HEK293 (cell line): ENCODE results near the gene CAVIN3.

Source experiments
- RBAK ChIP-seq: fragments of 450-650 bp; formaldehyde crosslinking; IDR thresholded peaks from 2 replicates; pipeline ENCODE4 v1.5.1; 2016; ENCODE audit warnings: missing biosample characterization, missing genetic modification characterization
- ZNF133 ChIP-seq: fragments of 450-650 bp; formaldehyde crosslinking; IDR thresholded peaks from 2 replicates; pipeline ENCODE4 v1.5.1; 2016; ENCODE audit warnings: missing biosample characterization, missing genetic modification characterization
- ZNF138 ChIP-seq: fragments of 450-650 bp; formaldehyde crosslinking; IDR thresholded peaks from 2 replicates; pipeline ENCODE4 v1.5.1; 2016; ENCODE audit warnings: missing biosample characterization, missing genetic modification characterization, borderline replicate concordance
- TF ChIP-seq, protein P1 (sequence below): fragments of 450-650 bp; formaldehyde crosslinking; IDR thresholded peaks from 2 replicates; pipeline ENCODE4 v1.5.1; 2016; ENCODE audit warnings: missing biosample characterization, missing genetic modification characterization

DNA sequence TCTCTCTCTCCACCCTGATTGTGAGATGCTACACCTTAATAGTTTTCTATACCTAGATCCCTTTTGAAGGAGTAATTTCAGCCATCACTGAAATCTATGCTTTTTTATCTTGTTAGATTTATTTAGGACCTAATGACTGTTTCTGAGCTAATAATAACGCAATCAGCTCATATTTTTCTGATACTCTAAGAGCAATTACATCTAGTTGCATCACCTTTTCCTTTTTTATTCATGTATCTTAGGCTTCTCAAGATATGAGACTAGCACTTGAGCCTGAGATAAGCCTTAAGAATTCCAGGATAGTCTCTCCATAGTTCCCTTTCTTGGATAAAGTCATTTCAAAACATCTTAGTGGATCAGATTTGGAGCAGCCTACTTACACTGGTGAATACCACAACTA, 25.1 kb upstream of the CAVIN3 start:
- TF ChIP-seq ZNF133 (tag by site-specific recombination) (no peak), ZNF138 (tag by site-specific recombination) (no peak), RBAK (tag by site-specific recombination) (no peak)
- TF ChIP-seq, protein P1, sequence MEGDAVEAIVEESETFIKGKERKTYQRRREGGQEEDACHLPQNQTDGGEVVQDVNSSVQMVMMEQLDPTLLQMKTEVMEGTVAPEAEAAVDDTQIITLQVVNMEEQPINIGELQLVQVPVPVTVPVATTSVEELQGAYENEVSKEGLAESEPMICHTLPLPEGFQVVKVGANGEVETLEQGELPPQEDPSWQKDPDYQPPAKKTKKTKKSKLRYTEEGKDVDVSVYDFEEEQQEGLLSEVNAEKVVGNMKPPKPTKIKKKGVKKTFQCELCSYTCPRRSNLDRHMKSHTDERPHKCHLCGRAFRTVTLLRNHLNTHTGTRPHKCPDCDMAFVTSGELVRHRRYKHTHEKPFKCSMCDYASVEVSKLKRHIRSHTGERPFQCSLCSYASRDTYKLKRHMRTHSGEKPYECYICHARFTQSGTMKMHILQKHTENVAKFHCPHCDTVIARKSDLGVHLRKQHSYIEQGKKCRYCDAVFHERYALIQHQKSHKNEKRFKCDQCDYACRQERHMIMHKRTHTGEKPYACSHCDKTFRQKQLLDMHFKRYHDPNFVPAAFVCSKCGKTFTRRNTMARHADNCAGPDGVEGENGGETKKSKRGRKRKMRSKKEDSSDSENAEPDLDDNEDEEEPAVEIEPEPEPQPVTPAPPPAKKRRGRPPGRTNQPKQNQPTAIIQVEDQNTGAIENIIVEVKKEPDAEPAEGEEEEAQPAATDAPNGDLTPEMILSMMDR (tag by site-specific recombination) = no peak
